Spinal cord (tissue), 10 donors: ENCODE measurements around the gene PI4KA. TPM values are rescaled to one million over a fixed set of nuclear protein-coding genes. Genes with fewer than 3 reads are reported as not detected.
"Not testable (repeated sequence)": the region's sequence is repeated elsewhere in the genome, so short reads cannot be mapped to it uniquely, and the experiment has no call there.

Experiments used
- DNase-seq, 6 donors: peaks; one replicate each; pipeline versions ENCODE4 v3.0.0 to v3.0.0-alpha.2; 2013 to 2015; ENCODE audit warnings: low spot score in 6 of 6, low read depth in 4 of 6
- H3K27ac ChIP-seq: one replicate; pipeline ENCODE4 v1.5.1; 2013; ENCODE audit warnings: low read depth, low read length, control low read depth
- H3K27me3 ChIP-seq: one replicate; pipeline ENCODE4 v1.6.1; 2013; ENCODE audit warnings: low read length; ENCODE audit not compliant: control insufficient read depth, insufficient read depth
- H3K36me3 ChIP-seq: one replicate; pipeline ENCODE4 v1.6.1; 2013; ENCODE audit warnings: low read length; ENCODE audit not compliant: control insufficient read depth, insufficient read depth
- H3K4me1 ChIP-seq: one replicate; pipeline ENCODE4 v1.6.1; 2013; ENCODE audit warnings: low read length; ENCODE audit not compliant: control insufficient read depth, insufficient read depth
- H3K4me3 ChIP-seq: one replicate; pipeline ENCODE4 v1.5.1; 2013; ENCODE audit warnings: low read depth, low read length, control low read depth
- H3K9me3 ChIP-seq: one replicate; pipeline ENCODE4 v1.6.1; 2013; ENCODE audit warnings: low read length; ENCODE audit not compliant: control insufficient read depth, insufficient read depth
- WGBS: methylation state at CpG from one replicate; pipeline ENCODE4 v1.1.5; 2013; ENCODE audit warnings: missing lambda C conversion rate; ENCODE audit not compliant: insufficient coverage; 5-methylcytosine and 5-hydroxymethylcytosine counted together
- polyA plus RNA-seq, 2 donors: library from polyadenylated mRNA; unstranded; fragments of 120-200 nt; gene quantifications; one replicate each; pipeline ENCODE4 v1.2.1, GENCODE V29; 2013; ENCODE audit not compliant: insufficient read length in 2 of 2
- total RNA-seq, 2 donors: library from RNA; depleted of rRNA in 1 of 2; stranded (reverse); fragments of 120-200 nt in 1 of 2; fragments of >200 nt in 1 of 2; gene quantifications; one replicate each; pipeline versions ENCODE4 v1.2.3 to v1.2.4, GENCODE V29; 2013 to 2014
- donor health status: healthy.

PI4KA gene
- total and polyA plus RNA-seq, 4 donors: 57.6 to 136 (median 89.5) TPM

DNA sequence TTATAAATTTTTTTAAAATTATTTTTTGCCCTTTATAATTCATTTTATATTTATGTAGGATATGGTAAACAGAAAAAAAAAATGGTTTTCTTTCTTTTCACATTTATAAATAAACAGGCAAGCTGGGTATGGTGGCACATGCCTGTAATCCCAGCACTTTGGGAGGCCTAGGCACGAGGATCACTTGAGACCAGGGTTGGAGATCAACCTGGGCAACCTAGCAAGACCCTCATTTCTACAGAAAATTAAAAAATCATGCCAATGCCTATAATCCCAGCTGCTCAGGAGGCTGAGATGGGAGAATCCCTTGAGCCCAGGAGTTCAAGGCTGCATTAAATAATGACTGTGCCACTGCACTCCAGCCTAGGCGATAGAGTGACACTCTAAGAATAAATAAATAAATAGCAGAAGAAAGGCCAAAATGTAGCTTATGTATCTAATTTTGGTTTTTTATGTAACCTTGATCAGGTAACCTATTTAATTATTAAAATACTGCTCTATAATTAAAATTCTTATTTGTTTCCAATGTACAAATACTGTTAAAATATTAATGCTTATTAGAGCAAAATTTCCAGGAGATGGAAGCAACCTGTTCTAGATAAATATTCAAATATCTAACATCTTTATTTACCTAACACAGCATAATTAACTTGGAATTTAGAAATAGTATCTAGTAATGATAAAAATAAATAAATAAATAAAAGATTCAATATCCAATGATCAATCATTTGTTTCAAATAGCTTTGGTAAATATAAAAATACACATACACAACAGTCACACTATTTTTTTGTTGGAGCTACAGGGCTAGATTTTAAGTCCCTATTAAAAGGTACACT, 21.4 kb downstream of the PI4KA start:
- no peaks in the 10 kb centered on the region for H3K27me3 ChIP-seq
- H3K4me1 ChIP-seq: no peaks in the 10 kb centered on the region
- H3K9me3 ChIP-seq: no peaks in the 10 kb centered on the region
- H3K4me3 ChIP-seq: no peak overlapping the region
- no CpG with 5 or more reads among the region's 2 CpGs for WGBS
- H3K27ac ChIP-seq: no peak overlapping the region
- no peak for DNase-seq
- H3K36me3 ChIP-seq: peaks cover 15% of the 10 kb centered on the region

- H3K4me1 ChIP-seq: no peaks in the 10 kb centered on the region
- WGBS: 100% methylated on average over 2 of the region's 3 CpGs
Measured at GRCh38 chr22:20834725-20835124, 23.9 kb downstream of the PI4KA start.

GRCh38 chr22:20834206-20834605, 24.4 kb downstream of the PI4KA start:
- Histone ChIP-seq H3K27me3 (no peaks in the 10 kb centered on the region), H3K4me3 (no peak overlapping the region), H3K36me3 (peaks cover 29% of the 10 kb centered on the region), H3K9me3 (no peaks in the 10 kb centered on the region), H3K4me1 (no peaks in the 10 kb centered on the region), H3K27ac (no peak overlapping the region)
- WGBS: 95% methylated on average over 2 of the region's 3 CpGs
- no peak for DNase-seq

More at GRCh38 chr22:20834725-20835124, 23.9 kb downstream of the PI4KA start:
- no peaks in the 10 kb centered on the region for H3K27me3 ChIP-seq
- DNase-seq: no peak
- H3K36me3 ChIP-seq: peaks cover 29% of the 10 kb centered on the region
- no peaks in the 10 kb centered on the region for H3K9me3 ChIP-seq
- H3K27ac ChIP-seq: no peak overlapping the region
- no peak overlapping the region for H3K4me3 ChIP-seq

GRCh38 chr22:20833225-20833665, 25.4 kb downstream of the PI4KA start:
- WGBS: 97% methylated on average over 6 of the region's 6 CpGs
- no peak overlapping the region for H3K4me3 ChIP-seq
- no peaks in the 10 kb centered on the region for H3K27me3 ChIP-seq
- no peak overlapping the region for H3K27ac ChIP-seq
- no peaks in the 10 kb centered on the region for H3K9me3 ChIP-seq
- no peak for DNase-seq
- H3K4me1 ChIP-seq: no peaks in the 10 kb centered on the region
- peaks cover 34% of the 10 kb centered on the region for H3K36me3 ChIP-seq

- no peaks in the 10 kb centered on the region for H3K27me3 ChIP-seq
- H3K9me3 ChIP-seq: no peaks in the 10 kb centered on the region
- peaks cover 41% of the 10 kb centered on the region for H3K36me3 ChIP-seq
- no peaks in the 10 kb centered on the region for H3K4me1 ChIP-seq
- WGBS: 100% methylated on average over 1 of the region's 3 CpGs
- H3K27ac ChIP-seq: no peak overlapping the region
- no peak for DNase-seq
- H3K4me3 ChIP-seq: no peak overlapping the region
Measured at GRCh38 chr22:20829491-20830134, 29.0 kb downstream of the PI4KA start.

DNA sequence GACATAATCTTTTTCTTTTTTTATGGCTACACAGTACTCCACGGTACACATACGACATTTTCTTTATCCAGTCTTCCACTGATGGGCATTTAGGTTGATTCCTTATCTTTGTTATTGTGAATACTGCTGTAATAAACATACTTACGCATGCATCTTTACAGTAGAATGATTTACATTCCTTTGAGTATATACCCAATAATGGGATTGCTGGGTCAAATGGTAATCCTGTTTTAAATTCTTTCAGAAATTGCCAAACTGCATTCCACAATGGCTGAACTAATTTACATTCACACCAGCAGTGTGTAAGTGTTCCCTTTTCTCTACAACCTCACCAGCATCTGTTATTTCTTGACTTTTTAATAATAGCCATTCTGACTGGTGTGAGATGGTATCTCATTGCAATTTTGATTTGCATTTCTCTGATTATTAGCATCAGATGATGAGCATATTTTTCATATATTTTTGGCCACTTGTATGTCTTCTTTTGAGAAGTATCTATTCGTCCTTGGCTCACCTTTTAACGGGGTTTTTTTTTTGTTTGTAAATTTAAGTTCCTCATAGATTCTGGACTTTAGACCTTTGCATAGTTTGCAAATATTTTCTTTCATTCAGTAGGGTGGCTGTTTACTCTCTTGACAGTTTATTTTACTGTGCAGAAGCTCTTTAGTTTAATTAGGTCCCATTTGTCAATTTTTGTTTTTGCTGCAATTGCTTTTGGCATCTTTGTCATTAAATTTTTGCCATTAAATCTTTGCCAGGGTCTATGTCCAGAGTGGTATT, 32.0 kb downstream of the PI4KA start:
- H3K4me3 ChIP-seq, H3K9me3 ChIP-seq, H3K4me1 ChIP-seq, H3K27ac ChIP-seq, H3K27me3 ChIP-seq, DNase-seq: not testable (repeated sequence)
- no CpG with 5 or more reads among the region's 5 CpGs for WGBS
- peaks cover 32% of the 10 kb centered on the region for H3K36me3 ChIP-seq

DNA sequence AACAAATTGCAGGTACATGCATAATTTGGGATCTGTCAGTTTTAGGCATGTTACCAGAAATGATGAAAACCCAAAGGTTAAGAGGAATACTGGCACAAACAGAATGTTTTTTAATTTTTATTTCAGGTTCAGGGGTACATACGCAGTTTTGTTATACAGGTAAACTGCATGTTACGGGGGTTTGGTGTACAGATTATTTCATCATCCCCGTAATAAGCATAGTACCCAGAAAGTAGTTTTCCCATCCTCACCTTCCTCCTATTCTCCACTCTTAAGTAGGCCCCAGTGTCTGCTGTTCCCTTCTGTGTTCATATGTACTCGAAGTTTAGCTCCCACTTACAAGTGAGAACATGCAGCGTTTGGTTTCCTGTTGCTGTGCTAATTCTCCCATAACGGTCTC, 33.0 kb downstream of the PI4KA start:
- Histone ChIP-seq H3K4me1 (no peaks in the 10 kb centered on the region), H3K36me3 (peaks cover 26% of the 10 kb centered on the region), H3K27ac (no peak overlapping the region), H3K4me3 (no peak overlapping the region), H3K9me3 (no peaks in the 10 kb centered on the region), H3K27me3 (no peaks in the 10 kb centered on the region)
- no peak for DNase-seq
- 98% methylated on average over 4 of the region's 6 CpGs for WGBS

GRCh38 chr22:20825216-20825615, 33.4 kb downstream of the PI4KA start:
- H3K4me3 ChIP-seq, H3K27me3 ChIP-seq, H3K27ac ChIP-seq, H3K4me1 ChIP-seq, H3K9me3 ChIP-seq, DNase-seq: not testable (repeated sequence)
- peaks cover 25% of the 10 kb centered on the region for H3K36me3 ChIP-seq
- 100% methylated on average over 2 of the region's 4 CpGs for WGBS

- no CpG with 5 or more reads among the region's 1 CpG for WGBS
Measured at GRCh38 chr22:20823264-20823663, 35.3 kb downstream of the PI4KA start.

More at GRCh38 chr22:20823264-20823663, 35.3 kb downstream of the PI4KA start:
- H3K27me3 ChIP-seq: no peaks in the 10 kb centered on the region
- DNase-seq: no peak
- no peak overlapping the region for H3K4me3 ChIP-seq
- no peaks in the 10 kb centered on the region for H3K9me3 ChIP-seq
- H3K27ac ChIP-seq: no peak overlapping the region
- H3K36me3 ChIP-seq: peaks cover 23% of the 10 kb centered on the region
- H3K4me1 ChIP-seq: no peaks in the 10 kb centered on the region
